Prostate gland (tissue), 2 donors: Measurements from ENCODE around the gene ITGB1. TPM values are rescaled to one million over a fixed set of nuclear protein-coding genes. Genes with fewer than 3 reads are reported as not detected.

Experiments used
- DNase-seq: peaks from one replicate; pipeline ENCODE4 v3.0.0-alpha.2; 2019; ENCODE audit warnings: low spot score
- H3K27ac ChIP-seq, 2 donors: fragments of 200-600 bp; sonication (generic); 2 replicates each; pipeline ENCODE4 v1.5.1; 2017 to 2019
- H3K27me3 ChIP-seq: fragments of 200-600 bp; sonication (generic); replicated peaks from 2 replicates; pipeline ENCODE4 v1.5.1; 2019; ENCODE audit not compliant: insufficient read depth
- H3K36me3 ChIP-seq, 2 donors: fragments of 200-600 bp; sonication (generic); 1 replicate in 1 of 2; 2 replicates in 1 of 2; pipeline versions ENCODE4 v1.5.1 to v1.8.1; 2017 to 2019
- H3K4me1 ChIP-seq: fragments of 200-600 bp; sonication (generic); replicated peaks from 2 replicates; pipeline ENCODE4 v1.5.1; 2019
- H3K4me3 ChIP-seq, 2 donors: fragments of 200-600 bp; sonication (generic); 2 replicates each; pipeline ENCODE4 v1.5.1; 2017 to 2019
- H3K9me3 ChIP-seq: fragments of 200-600 bp; sonication (generic); 2 replicates; pipeline ENCODE4 v1.5.1; 2017
- CTCF ChIP-seq, 4 experiments: fragments of 200-600 bp in 2 of 4; fragments of 450-650 bp in 2 of 4; sonication (generic) in 2 of 4; IDR thresholded peaks; 1 replicate in 3 of 4; 2 replicates in 1 of 4; pipeline ENCODE4 v1.5.1; 2016 to 2019; ENCODE audit warnings: antibody characterized with exemption in 4 of 4, mild to moderate bottlenecking in 2 of 4, moderate library complexity in 2 of 4
- POLR2A ChIP-seq: fragments of 450-650 bp; IDR thresholded peaks from one replicate; pipeline ENCODE4 v1.6.1; 2016; ENCODE audit warnings: antibody characterized with exemption, mild to moderate bottlenecking
- POLR2AphosphoS5 ChIP-seq: sonication (generic); formaldehyde crosslinking; IDR thresholded peaks from one replicate; pipeline ENCODE4 v1.6.1; 2017; ENCODE audit warnings: antibody characterized with exemption
- WGBS: methylation state at CpG from one replicate; pipeline ENCODE4 v1.1.5; 2018; 5-methylcytosine and 5-hydroxymethylcytosine counted together
- intact Hi-C: fragments of 100-400 bp; cut with DNase I; formaldehyde crosslinking; loops from one replicate; pipeline ENCODE4 v1.14.2; 2022
- total RNA-seq, 2 donors: library from RNA; depleted of rRNA; stranded (reverse); fragments of >200 nt; gene quantifications; one replicate each; pipeline ENCODE4 v1.1.0, GENCODE V29; 2016

Gene ITGB1
- total RNA-seq, 2 donors from 2014 or later: 246 to 293 TPM

GRCh38 chr10:32982911-32983909 is 25.2 kb upstream of the ITGB1 start:
- TF ChIP-seq POLR2A: no peak
- TF ChIP-seq CTCF (IDR thresholded peaks at IDR 0.05): no peak
- no peak for TF ChIP-seq POLR2AphosphoS5
- no peaks in the 10 kb centered on the region for H3K36me3 ChIP-seq
- DNase-seq: no peak
- H3K27me3 ChIP-seq: no peaks in the 10 kb centered on the region
- H3K4me1 ChIP-seq: no peaks in the 10 kb centered on the region
- intact Hi-C loops: no loop called here
- H3K9me3 ChIP-seq: no peaks in the 10 kb centered on the region
- WGBS: 84% methylated on average over 4 of the region's 4 CpGs
- H3K27ac ChIP-seq: no peak overlapping the region
- H3K4me3 ChIP-seq: no peak overlapping the region

- Histone ChIP-seq H3K9me3 (no peaks in the 10 kb centered on the region), H3K4me3 (no peak overlapping the region), H3K36me3 (no peaks in the 10 kb centered on the region), H3K4me1 (no peaks in the 10 kb centered on the region), H3K27me3 (no peaks in the 10 kb centered on the region), H3K27ac (peak overlapping the region; percentile 85 to 93)
- TF ChIP-seq POLR2A (no peak), CTCF (IDR thresholded peaks at IDR 0.05) (no peak), POLR2AphosphoS5 (no peak)
- no peak for DNase-seq
- intact Hi-C loops: no loop called here
- WGBS: 68% methylated on average over 9 of the region's 9 CpGs
Observed at GRCh38 chr10:32982293-32982709, 24.3 kb upstream of the ITGB1 start.

GRCh38 chr10:32981760-32982159 is 23.7 kb upstream of the ITGB1 start:
- WGBS: 55% methylated on average over 4 of the region's 4 CpGs
- no peaks in the 10 kb centered on the region for H3K27me3 ChIP-seq
- TF ChIP-seq POLR2AphosphoS5 (peak; percentile 39), POLR2A (peak; percentile 29), CTCF (IDR thresholded peaks at IDR 0.05) (no peak)
- DNase-seq: no peak
- H3K9me3 ChIP-seq: no peaks in the 10 kb centered on the region
- H3K4me3 ChIP-seq: no peak overlapping the region
- H3K4me1 ChIP-seq: no peaks in the 10 kb centered on the region
- peak overlapping the region; percentile 85 to 93 for H3K27ac ChIP-seq
- no peaks in the 10 kb centered on the region for H3K36me3 ChIP-seq
- intact Hi-C loops: loop anchor here (2.0 kb wide), 1 partner anchor 23 kb away; the partner anchor contains the start of gene ITGB1

- Histone ChIP-seq H3K9me3 (no peaks in the 10 kb centered on the region), H3K4me3 (peak overlapping the region; percentile 40 to 45), H3K27ac (peak overlapping the region; percentile 85 to 93), H3K4me1 (no peaks in the 10 kb centered on the region), H3K36me3 (no peaks in the 10 kb centered on the region), H3K27me3 (no peaks in the 10 kb centered on the region)
- intact Hi-C loops: loop anchor here (2.0 kb wide), 1 partner anchor 22 kb away; the partner anchor contains the start of gene ITGB1
- 16% methylated on average over 38 of the region's 38 CpGs for WGBS
- DNase-seq: peak; percentile 86
- TF ChIP-seq POLR2AphosphoS5: peak; percentile 90
- peak; percentile 76 for TF ChIP-seq POLR2A
- peak in 1 of 4 experiments; percentile 2 for TF ChIP-seq CTCF (IDR thresholded peaks at IDR 0.05)
Observed at GRCh38 chr10:32980558-32981468, 22.8 kb upstream of the ITGB1 start.
